Sigmoid colon (tissue), 7 donors: ENCODE results near the gene MUC5B. TPM values are rescaled to one million over a fixed set of nuclear protein-coding genes. Genes with fewer than 3 reads are reported as not detected.

Source experiments
- DNase-seq: peaks from one replicate; pipeline ENCODE4 v3.0.0-alpha.2; 2019
- H3K27ac ChIP-seq, 4 donors: fragments of 200-600 bp; sonication (generic); one replicate each; pipeline ENCODE4 v1.5.1; 2016 to 2019; ENCODE audit warnings: mild to moderate bottlenecking in 1 of 4
- H3K27me3 ChIP-seq, 3 donors: fragments of 200-600 bp; sonication (generic); one replicate each; pipeline ENCODE4 v1.5.1; 2019; ENCODE audit warnings: mild to moderate bottlenecking in 1 of 3
- H3K36me3 ChIP-seq, 4 donors: fragments of 200-600 bp; sonication (generic); one replicate each; pipeline ENCODE4 v1.5.1; 2016 to 2019
- H3K4me1 ChIP-seq, 4 donors: fragments of 200-600 bp; sonication (generic); one replicate each; pipeline ENCODE4 v1.5.1; 2017 to 2019
- H3K4me3 ChIP-seq, 4 donors: fragments of 200-600 bp; sonication (generic); one replicate each; pipeline ENCODE4 v1.5.1; 2017 to 2019; ENCODE audit warnings: mild to moderate bottlenecking in 2 of 4, moderate library complexity in 1 of 4
- H3K9me3 ChIP-seq, 4 donors: fragments of 200-600 bp in 3 of 4; sonication (generic) in 3 of 4; one replicate each; pipeline versions ENCODE4 v1.5.1 to v1.6.1; 2013 to 2019
- EP300 ChIP-seq, 4 donors: sonication (generic); formaldehyde crosslinking; IDR thresholded peaks; one replicate each; pipeline ENCODE4 v1.6.1; 2017; ENCODE audit warnings: antibody characterized with exemption in 4 of 4
- POLR2A ChIP-seq, 2 donors: fragments of 450-650 bp; IDR thresholded peaks; one replicate each; pipeline ENCODE4 v1.6.1; 2016; ENCODE audit warnings: antibody characterized with exemption in 2 of 2, mild to moderate bottlenecking in 2 of 2, moderate library complexity in 2 of 2
- POLR2AphosphoS5 ChIP-seq, 4 donors: sonication (generic); formaldehyde crosslinking; IDR thresholded peaks; one replicate each; pipeline ENCODE4 v1.6.1; 2017; ENCODE audit warnings: antibody characterized with exemption in 4 of 4
- WGBS, 2 donors: extraction: QIAGEN DNeasy Blood & Tissue Kit; methylation state at CpG; one replicate each; pipeline ENCODE4 v1.1.7; 2013; 5-methylcytosine and 5-hydroxymethylcytosine counted together
- intact Hi-C: fragments of 100-400 bp; cut with DNase I; formaldehyde crosslinking; loops from one replicate; pipeline ENCODE4 v1.15.1; 2023
- polyA plus RNA-seq, 3 donors: library from polyadenylated mRNA; stranded (reverse); fragments of 200-250 nt; gene quantifications; one replicate each; pipeline ENCODE4 v1.2.3, GENCODE V29; 2013
- total RNA-seq, 4 donors: library from RNA; depleted of rRNA; stranded (reverse); fragments of >200 nt; gene quantifications; one replicate each; pipeline ENCODE4 v1.1.0, GENCODE V29; 2016
- TF ChIP-seq, protein P1 (sequence below), 4 experiments: fragments of 450-650 bp in 3 of 4; fragments of 200-600 bp in 1 of 4; IDR thresholded peaks; one replicate each; pipeline ENCODE4 v1.5.1; 2016 to 2019; ENCODE audit warnings: antibody characterized with exemption in 4 of 4, mild to moderate bottlenecking in 3 of 4, moderate library complexity in 2 of 4
- donor health status: healthy with polysubstance abuse.
- donor health status: Bipolar disorder and iron deficiency.
- donor health status: healthy.

The MUC5B gene
- total and polyA plus RNA-seq, 7 donors = 0.83 to 131 (median 2.8) TPM; not detected in 3

- Histone ChIP-seq H3K36me3 (peaks cover 12 to 80% (median 47%) of the 10 kb centered on the region in 4 donors), H3K27ac (no peak overlapping the region), H3K4me3 (no peak overlapping the region), H3K27me3 (no peaks in the 10 kb centered on the region), H3K9me3 (no peaks in the 10 kb centered on the region), H3K4me1 (no peaks in the 10 kb centered on the region)
- no peak for TF ChIP-seq POLR2A (IDR thresholded peaks at IDR 0.05)
- TF ChIP-seq EP300 (IDR thresholded peaks at IDR 0.05) = no peak
- TF ChIP-seq, protein P1, sequence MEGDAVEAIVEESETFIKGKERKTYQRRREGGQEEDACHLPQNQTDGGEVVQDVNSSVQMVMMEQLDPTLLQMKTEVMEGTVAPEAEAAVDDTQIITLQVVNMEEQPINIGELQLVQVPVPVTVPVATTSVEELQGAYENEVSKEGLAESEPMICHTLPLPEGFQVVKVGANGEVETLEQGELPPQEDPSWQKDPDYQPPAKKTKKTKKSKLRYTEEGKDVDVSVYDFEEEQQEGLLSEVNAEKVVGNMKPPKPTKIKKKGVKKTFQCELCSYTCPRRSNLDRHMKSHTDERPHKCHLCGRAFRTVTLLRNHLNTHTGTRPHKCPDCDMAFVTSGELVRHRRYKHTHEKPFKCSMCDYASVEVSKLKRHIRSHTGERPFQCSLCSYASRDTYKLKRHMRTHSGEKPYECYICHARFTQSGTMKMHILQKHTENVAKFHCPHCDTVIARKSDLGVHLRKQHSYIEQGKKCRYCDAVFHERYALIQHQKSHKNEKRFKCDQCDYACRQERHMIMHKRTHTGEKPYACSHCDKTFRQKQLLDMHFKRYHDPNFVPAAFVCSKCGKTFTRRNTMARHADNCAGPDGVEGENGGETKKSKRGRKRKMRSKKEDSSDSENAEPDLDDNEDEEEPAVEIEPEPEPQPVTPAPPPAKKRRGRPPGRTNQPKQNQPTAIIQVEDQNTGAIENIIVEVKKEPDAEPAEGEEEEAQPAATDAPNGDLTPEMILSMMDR (IDR thresholded peaks at IDR 0.05) = no peak
- no peak for TF ChIP-seq POLR2AphosphoS5 (IDR thresholded peaks at IDR 0.05)
- intact Hi-C loops = no loop called here
- 96 to 97% methylated on average over 40 of the region's 40 CpGs for WGBS, 2 donors
- DNase-seq = no peak
These were observed 56.2 kb downstream of the MUC5B start for GRCh38 chr11:1278766-1279673.

- Histone ChIP-seq H3K9me3 (no peaks in the 10 kb centered on the region), H3K27ac (no peak overlapping the region), H3K27me3 (no peaks in the 10 kb centered on the region), H3K36me3 (peaks cover 12 to 83% (median 52%) of the 10 kb centered on the region in 4 donors), H3K4me3 (no peak overlapping the region), H3K4me1 (no peaks in the 10 kb centered on the region)
- WGBS, 2 donors = 96% methylated on average over 14 of the region's 14 CpGs
- no peak for DNase-seq
- no peak for TF ChIP-seq EP300 (IDR thresholded peaks at IDR 0.05)
- no peak for TF ChIP-seq POLR2AphosphoS5 (IDR thresholded peaks at IDR 0.05)
- TF ChIP-seq, protein P1 (IDR thresholded peaks at IDR 0.05) = no peak
- no peak for TF ChIP-seq POLR2A (IDR thresholded peaks at IDR 0.05)
- intact Hi-C loops = no loop called here
These were observed 56.8 kb downstream of the MUC5B start for GRCh38 chr11:1279674-1280055.

DNA sequence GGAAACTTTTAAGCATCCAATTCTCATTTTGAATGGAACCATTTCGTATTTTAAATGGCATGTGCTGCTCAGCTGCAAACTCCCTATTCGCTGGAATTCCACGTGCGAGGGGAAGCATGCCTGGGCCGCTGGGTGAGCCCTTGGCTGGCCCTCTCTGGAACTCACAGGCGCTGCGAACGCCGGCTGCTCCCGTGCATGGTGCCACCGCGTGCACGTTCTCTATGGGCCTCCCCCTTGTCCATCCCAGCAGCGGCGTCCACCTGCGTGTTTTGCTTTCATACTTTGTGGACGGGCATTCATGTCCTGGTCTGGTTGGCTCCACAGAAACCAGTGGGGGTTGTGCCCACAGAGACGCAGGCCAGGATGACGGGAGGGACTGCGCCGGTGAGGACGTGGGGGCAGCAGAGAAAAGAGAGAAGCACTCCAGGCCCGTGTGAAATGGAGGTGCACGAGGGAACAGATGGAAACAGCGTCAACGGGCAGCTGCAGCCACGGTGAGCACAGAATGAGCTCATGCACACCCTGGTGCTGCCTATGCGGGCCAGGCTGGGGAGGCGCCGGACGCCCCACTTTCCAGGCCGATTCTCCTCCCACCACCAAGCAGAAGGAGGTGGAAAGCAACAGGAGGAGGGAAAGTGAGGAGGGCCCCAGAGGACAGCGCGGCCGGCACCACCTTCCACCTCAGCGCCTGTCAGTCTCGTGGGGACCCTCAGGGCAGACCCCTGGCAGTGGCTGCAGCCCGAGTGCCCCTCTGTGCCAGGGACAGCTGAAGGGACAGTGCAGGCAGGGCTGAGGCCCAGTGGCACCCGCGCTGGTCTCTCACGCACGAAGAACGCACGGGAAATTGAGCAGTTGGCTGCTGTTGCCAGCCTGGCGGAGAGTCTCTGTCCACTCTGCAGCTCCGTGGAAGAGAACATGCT lies 57.5 kb downstream of the MUC5B start:
- no peak for DNase-seq
- no peak overlapping the region for H3K27ac ChIP-seq
- peaks cover 18 to 83% (median 53%) of the 10 kb centered on the region in 4 donors for H3K36me3 ChIP-seq
- TF ChIP-seq POLR2A (IDR thresholded peaks at IDR 0.05) = no peak
- no peak for TF ChIP-seq EP300 (IDR thresholded peaks at IDR 0.05)
- no peak for TF ChIP-seq POLR2AphosphoS5 (IDR thresholded peaks at IDR 0.05)
- TF ChIP-seq, protein P1 (IDR thresholded peaks at IDR 0.05) = no peak
- no peaks in the 10 kb centered on the region for H3K27me3 ChIP-seq
- intact Hi-C loops = no loop called here
- no peak overlapping the region for H3K4me3 ChIP-seq
- H3K9me3 ChIP-seq = no peaks in the 10 kb centered on the region
- WGBS, 2 donors = 95% methylated on average over 46 of the region's 46 CpGs
- H3K4me1 ChIP-seq = no peaks in the 10 kb centered on the region

- Histone ChIP-seq H3K27ac (peak overlapping the region in 1 of 4 donors; percentile 27), H3K4me1 (no peaks in the 10 kb centered on the region), H3K4me3 (no peak overlapping the region), H3K27me3 (no peaks in the 10 kb centered on the region), H3K9me3 (no peaks in the 10 kb centered on the region), H3K36me3 (peaks cover 18 to 83% (median 52%) of the 10 kb centered on the region in 4 donors)
- WGBS, 2 donors = 92 to 93% methylated on average over 33 of the region's 33 CpGs
- TF ChIP-seq, protein P1 (IDR thresholded peaks at IDR 0.05) = no peak
- TF ChIP-seq POLR2AphosphoS5 (IDR thresholded peaks at IDR 0.05) (no peak), POLR2A (IDR thresholded peaks at IDR 0.05) (no peak), EP300 (IDR thresholded peaks at IDR 0.05) (no peak)
- no peak for DNase-seq
- intact Hi-C loops = no loop called here
These were observed 58.6 kb downstream of the MUC5B start for GRCh38 chr11:1281326-1281973.
